NCI-H1417 treated with DMSO at 0.1 percent for 48 hours (cell line): ENCODE data around the gene BLACAT1.
"Not testable (repeated sequence)": the region's sequence is repeated elsewhere in the genome, so short reads cannot be mapped to it uniquely, and the experiment has no call there.

Source experiments
- DNase-seq: peaks from one replicate; lab custom pipeline; 2025; lab: John Stamatoyannopoulos, UW

BLACAT1 gene

GRCh38 chr1:205417870-205418635, 37.8 kb downstream of the BLACAT1 start:
- no peak for DNase-seq

- DNase-seq = no peak
Observed at GRCh38 chr1:205416322-205416721, 39.5 kb downstream of the BLACAT1 start.

GRCh38 chr1:205410581-205411298, 45.1 kb downstream of the BLACAT1 start:
- no peak for DNase-seq

- no peak for DNase-seq
Observed at GRCh38 chr1:205407970-205408369, 47.9 kb downstream of the BLACAT1 start.

- not testable (repeated sequence) for DNase-seq
Observed at GRCh38 chr1:205406252-205406651, 49.6 kb downstream of the BLACAT1 start.
